Measurements from ENCODE around the gene GNGT2.

The GNGT2 gene

DNA sequence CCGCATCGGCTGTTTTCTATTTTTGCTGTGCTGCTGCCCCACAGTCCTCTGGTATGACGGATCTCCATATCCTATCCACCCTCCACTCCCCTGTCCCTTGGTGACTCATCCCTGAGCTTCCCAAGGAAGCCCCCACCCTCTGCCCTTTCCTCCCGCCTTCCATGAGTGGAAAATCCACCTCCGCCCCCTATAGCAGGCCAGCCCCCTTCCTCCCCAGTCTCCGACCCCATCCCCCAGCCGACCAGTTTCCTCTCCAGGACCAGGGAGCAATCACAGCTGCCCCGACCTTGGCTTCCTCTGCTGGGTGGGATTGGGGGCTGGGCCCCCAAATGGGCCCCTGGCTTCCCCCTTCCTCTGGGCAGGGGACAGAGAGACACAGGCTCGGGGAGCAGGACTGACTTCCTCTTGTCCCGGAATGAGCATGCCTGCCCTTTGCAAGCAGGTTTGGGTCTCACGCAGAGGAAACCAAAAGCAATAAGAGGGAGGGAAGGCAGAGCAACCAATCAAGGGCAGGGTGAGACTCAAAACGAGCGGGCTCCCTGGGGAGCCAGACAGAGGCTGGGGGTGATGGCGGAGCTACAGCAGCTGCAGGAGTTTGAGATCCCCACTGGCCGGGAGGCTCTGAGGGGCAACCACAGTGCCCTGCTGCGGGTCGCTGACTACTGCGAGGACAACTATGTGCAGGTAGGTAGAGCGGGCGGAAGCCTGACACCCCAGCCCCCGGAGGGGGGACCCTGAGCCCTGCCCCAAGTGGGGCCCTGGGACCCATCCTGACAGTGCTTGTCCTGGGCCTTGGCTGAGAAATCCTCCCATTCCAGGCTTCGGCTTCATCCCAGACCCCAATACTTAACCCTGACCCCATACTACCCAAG is at the start of gene GNGT2, which contains the start of gene ABI3:
TSS of gene GNGT2 (minus strand) at position 417 of the 872 bp plus-strand sequence. CDS start 3,152 bp downstream, outside the sequence.
TSS of gene ABI3 (plus strand) at position 550 of the 872 bp plus-strand sequence. CDS start at position 568, 18 bp downstream.
- DNase-seq: no peak

DNA sequence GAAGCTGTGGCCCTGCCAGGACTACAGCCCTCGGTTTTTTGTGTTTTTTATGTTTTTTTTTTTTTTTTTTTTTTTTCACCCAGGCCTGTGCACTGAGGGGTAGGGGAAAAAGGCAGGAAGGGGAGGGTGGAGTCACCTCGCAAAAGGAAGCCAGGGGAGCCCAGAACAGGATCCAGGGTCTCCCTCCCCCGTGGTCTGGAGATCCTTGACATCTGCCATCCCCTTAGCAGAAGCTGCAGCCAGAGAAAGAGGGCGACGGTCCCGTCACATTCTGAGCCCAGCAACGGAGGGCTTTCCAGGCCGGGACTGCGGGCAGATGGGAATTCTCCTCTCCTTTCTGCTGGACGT is 49.3 kb upstream of the GNGT2 start:
- DNase-seq: no peak

DNA sequence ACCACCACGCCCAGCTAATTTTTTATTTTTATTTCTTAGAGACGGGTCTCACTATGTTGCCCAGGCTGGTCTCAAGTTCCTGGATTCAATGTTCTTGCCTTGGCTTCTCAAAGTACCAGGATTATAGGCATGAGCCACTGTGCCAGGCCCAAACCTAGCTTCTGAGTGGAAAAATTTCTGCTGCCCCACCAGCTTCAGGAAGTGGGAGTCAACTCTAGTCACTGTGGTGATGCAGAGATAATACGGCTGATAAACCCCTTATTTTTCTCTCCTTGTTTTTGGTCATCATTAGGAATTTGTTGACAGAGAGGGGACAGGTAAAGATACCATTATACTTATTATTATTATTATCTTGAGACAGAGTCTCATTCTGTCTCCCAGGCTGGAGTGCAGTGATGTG is 48.0 kb upstream of the GNGT2 start:
- no peak for DNase-seq

DNA sequence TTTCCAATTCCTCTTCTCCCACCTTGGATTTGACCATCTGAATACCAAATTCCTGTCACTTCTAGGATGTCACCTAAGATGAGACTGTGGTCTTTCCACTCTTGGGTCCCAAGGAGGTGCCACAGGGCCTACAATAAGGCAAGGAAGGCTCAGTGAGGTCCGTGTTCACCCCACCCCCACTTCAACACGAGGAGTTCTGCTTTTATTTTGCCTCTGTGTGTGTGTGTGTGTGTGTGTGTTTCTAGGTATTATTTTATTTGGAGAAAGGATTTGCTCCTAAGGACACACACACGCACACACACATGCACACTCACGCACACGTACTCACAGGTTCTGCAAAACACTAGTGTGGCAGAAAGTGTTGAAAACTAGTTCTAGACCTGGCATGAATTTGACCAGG is 44.8 kb upstream of the GNGT2 start:
- DNase-seq: no peak

DNA sequence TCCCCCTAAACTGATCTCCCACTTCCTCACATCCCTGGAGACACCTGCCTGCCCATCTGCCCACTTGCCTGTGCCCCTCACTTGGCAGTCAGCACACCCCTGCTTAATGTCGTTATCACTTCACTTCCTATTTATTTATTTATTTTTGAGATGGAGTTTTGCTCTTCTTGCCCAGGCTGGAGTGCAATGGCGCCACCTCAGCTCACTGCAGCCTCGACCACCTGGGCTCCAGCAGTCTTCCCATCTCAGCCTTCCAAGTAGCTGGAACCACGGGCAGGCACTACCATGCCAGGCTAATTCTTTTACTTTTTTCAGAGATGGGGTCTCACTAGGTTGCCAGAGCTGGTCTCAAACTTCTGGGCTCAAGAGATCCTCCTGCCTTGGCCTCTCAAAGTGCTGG is 43.7 kb upstream of the GNGT2 start:
- no peak for DNase-seq

DNA sequence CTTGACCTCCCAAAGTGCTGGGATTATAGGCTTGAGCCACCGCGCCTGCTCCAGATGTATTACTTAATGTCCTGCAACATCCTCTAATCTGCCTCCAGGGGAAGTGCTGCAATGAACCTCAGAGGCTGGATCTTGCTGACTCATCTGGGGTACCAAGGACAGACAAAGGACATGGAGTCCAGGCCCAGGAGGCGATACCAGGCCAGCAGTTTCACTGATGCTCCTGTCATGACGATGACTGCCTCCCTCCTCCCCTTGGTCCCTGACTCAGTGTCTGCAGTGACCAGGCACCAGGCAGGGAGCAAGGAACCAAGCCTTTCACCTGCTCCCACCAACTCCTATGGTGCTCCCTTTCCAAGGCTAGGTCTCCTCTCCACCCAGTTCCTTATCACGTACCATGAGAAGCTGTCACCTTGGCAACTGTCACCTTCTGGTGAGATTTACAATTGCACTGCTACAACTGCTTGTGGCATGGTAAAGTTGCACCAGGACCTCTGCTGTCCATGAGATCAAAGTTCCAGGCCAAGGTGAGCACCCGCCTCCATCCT is 41.8 kb upstream of the GNGT2 start:
- no peak for DNase-seq

DNA sequence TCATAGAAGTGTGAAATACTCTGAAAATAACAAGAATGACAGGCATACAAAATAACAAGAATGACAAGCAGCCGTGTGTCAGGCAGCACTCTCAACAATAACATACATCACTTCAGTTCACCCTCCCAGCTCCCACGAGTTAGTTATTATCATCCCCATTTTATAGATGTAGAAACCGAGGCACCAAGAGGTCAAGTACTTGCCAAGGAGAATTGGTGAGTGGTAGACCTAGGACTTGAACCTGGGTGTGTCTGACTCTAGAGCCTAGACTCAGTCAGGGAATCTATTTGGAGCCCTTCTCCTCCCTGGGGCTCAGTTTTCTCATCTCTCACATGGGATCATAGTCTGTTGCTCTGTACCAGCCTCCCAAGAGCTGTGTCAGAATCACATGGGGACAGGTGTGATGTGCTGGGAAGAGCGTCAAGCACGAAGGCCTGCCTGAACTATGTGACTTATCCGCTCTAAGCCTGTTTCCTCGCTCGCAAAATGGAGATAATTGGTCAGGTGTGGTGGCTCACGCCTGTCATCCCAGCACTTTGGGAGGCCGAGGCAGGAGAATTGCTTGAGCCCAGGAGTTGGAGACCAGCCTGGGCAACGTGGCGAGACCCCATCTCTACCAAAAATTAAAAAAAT is 39.6 kb upstream of the GNGT2 start:
- no peak for DNase-seq

DNA sequence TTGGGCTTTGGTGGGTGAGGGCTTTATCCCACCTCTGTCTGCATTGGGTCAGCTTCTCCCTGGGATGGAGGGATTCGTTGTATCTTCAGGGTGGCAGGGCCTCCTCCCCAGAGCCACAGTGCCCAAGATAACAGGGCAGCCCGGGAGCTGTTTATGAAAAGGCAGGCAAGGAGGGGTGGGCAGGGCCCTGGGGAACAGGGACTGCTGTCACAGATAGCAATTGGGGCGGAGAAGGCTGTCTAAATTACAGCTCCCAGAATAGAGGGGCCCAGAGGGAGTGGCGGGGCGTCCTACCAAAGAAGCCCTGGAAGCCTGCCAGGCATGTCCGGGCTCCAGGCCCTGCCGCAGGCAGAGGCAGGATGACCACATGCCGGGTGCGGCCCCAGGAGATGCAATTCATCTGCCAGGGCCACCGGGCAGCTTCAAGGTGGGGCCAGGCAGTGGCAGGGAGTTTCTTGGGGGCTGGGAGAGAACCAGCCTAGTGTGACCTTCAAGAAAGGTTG is 39.0 kb upstream of the GNGT2 start:
- DNase-seq: no peak

DNA sequence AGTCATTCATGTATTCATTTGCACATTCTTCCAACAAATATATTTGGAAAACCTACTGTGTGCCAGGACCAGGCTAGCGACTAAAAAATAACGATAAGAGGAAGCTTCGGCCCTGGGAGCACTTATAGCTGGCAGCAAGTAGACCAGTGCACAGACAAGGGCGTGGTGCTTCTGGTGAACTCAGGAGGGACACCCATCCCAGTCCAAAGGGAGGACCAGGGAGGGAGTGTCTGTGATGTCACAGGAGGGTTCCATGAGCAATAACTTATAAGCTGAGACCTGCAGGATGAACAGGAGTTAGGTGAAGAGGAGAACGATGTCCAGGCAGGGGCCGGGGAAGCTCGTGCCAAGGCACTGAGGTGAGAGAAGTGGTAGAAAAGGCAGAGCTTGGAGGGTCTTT is 37.6 kb upstream of the GNGT2 start:
- DNase-seq: no peak

DNA sequence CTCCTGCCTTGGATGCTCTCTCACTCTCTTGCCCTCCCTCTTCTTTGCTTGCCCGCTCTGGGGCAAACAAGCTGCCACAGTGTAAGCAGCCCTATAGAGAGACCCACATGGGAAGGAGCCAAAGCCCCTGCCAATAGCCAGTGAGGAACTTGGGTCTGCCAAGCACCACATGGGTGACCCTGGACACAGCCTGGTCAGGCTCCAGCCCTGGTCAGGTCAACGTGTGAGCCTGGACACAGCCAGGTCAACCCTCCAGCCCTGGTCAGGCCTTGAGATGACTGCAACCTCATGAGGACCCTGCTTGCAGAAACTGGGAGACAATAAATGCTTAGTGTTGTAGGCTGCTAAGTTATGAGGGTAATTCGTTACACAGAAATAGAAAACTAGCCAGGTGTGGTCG is 34.5 kb upstream of the GNGT2 start:
- no peak for DNase-seq

DNA sequence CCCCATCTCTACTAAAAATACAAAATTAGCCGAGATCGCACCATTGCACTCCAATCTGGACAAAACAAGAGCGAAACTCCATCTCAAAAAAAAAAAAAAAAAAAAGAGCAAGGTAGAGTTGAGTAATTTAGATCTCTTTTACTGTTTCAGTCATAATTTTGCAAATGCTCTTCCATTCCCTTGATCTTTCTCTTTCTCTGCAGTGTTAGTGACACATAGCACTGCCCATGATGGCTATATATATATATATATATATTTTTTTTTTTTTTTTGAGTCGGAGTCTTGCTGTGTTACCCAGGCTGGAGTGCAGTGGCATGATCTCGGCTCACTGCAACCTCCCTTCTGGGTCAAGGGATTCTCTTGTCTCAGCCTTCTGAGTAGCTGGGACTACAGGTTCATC is 32.4 kb upstream of the GNGT2 start:
- DNase-seq: no peak

DNA sequence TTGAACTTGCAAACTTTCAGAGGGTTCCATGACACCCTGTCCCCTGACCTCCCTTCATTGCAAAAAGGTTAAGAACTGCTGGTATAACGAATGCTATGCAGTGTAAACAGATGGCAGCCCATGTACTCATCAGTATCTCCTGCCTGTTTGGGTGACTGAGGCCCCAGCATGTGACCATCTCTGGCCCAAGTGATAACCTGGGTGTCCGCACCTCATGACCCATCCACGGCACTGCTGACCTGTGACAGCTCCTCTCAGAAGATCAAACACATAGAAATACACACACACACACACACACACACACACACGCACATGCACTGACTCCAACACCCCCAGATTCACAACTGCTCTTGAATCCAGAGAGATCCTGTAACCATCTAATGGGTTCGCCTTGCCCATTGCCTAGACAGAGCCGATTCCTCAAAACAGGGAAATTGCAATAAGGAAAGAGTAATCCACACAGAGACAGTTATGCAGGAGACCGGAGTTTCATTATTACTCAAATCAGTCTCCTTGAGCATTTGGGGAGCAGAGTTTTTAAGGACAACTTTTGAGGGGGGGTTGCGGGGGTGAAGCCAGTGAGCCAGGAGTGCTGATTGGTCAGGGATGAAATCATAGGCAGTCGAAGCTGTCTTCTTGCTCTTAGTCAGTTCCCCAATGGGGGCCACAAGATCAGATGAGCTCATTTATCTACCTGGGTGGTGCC is 31.5 kb upstream of the GNGT2 start:
- no peak for DNase-seq

DNA sequence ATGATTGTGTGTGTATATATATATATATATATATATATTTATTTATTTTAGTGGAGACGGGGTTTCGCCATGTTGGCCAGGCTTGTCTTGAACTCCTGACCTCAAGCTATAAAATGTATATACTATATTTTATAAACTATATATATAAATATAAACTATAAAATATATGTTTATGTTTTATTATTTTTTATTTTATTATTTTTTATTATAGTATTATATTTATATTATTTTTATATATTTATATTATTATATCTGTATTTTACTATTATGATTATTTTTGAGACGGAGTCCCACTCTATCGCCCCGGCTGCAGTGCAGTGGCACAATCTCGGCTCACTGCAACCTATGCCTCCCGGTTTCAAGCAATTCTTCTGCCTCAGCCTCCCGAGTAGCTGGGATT is 30.7 kb upstream of the GNGT2 start:
- DNase-seq: no peak

DNA sequence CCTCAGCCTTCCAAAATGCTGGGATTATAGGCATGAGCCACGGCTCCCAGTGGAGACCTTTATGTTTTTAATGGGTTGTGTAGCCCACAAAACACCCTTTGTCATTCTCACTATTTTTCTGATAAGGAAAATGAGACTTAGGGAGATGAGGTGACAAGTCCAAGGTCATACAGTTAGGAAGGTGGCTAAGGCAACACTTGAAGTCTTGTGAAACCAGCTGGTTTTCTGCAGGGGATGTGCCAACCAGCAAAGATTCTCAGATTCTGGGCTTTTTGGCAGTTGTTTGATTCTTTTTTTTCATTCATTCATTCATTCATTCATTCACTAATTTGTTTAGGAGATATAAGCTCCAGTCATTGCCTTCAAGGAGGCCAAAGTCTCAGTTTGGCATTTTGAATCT is 30.2 kb upstream of the GNGT2 start:
- no peak for DNase-seq

DNA sequence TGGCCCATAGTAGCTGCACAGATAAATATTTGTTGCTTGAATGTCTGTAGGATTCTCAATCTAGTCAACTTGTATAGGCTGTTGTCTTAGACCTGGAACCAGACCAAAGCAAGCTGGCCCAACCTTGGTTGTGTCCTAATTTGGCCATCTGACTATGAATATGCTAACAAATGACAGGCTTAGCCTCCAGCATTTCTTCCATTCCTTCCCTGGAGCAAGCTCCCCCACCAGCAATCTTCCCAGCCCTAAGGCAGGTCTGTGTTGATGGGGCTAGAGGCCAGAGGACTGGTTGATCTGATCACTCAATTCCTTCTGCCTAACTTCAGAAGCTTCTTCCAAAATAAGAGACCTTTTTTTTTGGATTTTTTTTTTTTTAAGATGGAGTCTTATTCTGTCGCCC is 29.6 kb upstream of the GNGT2 start:
- DNase-seq: no peak

DNA sequence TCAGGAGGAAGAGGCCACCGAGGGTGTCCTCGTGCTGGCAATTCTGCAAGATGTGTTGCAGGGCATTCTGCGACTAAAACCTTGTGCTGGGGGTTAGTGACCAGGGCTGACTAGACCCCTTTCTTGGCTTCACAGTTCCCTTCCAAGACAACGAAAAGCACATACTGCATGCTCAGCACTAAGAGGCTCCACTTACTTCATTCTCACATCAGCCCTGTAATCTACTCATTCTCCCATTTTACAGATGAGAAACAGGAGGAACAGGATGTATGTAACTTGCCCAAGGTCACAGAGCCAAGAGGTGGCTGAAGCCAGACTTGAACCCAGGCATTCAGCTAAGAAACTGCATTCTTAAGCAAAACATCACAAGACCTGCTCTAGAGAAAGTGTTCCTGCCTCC is 25.5 kb upstream of the GNGT2 start:
- DNase-seq: no peak

DNA sequence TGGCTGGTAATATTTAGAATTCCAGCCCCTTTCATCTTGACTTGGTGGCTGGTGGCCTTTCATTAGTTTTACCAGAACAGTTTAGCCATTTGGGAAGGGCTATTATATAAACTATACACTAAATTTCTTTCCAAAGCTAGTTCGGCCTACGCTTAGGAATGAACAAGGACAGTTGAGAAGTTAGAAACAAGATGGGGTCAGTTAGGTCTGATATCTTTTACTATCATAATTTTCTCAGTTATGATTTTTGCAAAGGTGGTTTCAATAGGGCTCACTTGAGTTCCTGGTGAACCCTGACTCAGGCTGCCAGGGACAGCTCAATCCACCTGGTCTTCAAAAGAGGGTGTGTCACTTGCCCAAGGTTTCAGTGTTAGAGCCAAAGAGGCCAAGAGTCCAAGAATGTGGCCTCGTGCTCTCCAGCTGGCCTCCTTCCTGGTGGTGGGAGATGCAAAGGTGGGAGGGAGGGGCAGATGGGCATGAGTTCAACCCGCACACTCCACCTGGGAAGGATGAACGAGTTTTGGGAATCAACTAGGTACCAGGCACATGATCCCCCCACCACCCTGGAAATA is 24.2 kb upstream of the GNGT2 start:
- no peak for DNase-seq

DNA sequence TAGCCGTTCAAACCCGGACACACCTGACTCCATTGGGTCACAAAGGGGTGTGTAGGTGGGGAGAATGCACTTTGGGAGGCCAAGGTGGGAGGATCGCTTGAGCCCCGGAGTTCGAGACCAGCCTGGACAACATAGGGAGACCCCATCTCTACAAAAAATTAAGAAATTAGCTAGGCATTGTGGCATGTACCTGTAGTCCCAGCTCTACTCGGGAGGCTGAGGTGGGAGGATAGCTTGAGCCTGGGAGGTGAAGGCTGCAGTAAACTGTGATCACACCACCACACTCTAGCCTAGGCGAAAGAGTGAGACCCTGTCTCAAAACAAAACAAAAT is 21.2 kb upstream of the GNGT2 start:
- no peak for DNase-seq

DNA sequence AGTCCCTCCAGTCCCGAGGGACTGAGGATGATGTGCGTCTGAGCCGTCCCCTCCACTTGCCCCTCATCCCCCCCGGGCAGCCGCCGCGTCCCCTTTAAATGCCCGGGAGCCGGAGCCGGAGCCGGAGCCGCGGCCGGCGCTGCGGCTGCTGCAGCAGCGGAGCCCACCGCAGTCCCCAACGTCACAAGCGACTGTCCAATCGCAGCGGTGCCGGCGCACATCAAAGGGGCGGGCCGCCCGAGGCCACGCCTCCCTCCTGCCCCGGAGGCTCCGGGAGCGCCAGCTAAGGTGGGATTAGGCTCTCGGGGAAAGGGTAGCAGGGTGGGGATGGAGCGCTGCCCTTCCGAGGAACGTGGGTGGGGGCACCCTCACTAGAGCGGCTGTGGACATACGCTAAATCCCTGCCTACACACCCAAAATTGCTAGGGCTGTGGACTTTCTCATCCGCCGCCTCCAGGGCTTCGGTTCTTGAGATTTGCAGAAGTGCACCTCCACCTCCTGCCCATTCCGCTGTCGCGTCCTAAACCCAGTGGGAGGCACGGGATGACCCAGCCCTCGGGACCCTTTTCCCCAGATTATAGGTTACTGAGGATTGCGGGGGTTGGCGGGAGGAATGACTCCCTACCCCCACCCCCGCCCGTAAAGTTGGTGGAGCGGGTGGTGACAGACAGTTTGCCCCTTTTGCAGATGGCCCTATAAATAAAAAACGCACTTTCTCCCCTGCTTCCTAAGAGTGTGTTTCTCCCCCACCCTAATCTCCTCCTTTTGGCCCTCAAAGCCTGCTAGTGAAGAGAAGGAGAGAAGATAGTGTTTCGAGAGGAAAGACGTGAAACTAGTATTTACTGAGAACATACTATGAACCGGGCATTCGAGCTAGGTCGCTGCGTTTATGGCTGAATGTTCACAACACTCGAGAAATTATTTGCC is 20.5 kb upstream of the GNGT2 start, which contains the start of gene PHOSPHO1:
TSS of gene PHOSPHO1 (minus strand) at position 152 of the 927 bp plus-strand sequence. CDS start 4,096 bp downstream, outside the sequence.
- peak; percentile 72 for DNase-seq

DNA sequence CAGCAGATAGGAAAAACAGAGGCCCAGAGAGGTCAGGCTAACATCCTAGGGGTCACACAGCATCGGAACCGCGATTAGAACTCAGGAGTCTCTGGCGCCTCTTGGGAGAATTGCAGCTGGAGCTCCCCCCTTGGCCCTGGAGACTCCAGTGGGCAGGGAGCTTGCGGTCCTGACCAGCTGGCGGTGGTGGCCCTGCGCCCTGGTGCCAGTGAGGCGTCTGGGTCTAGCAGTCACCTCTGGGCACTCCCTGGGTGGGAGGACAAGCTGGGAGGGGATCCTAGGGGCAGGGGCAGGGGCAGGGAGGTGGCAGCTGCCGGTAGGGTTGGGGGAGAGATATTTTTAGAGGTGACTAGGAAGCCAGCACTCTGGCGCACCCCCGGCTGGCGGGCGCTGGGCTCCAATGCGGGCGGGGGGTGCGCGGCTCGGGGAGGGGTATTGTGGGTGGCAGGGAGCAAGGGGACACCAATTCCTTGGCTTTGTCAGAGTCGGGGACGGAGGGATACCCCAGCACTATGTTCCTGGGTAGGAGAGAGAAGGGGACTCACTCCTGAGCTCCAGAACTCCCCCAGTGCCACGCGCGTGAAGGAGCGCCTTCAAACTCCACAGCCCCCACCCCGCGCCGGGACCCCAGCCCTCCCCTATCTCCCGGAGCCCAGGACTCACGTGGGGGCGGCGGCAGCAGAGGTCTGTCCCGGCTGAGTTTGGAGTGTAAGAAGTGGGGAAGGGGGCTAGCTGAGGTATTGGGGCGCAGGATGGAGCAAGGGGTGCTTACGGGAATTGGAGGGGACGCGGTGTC is 19.6 kb upstream of the GNGT2 start:
- DNase-seq: no peak
